Tibial artery (tissue), 4 donors: ENCODE measurements around the gene PRDM10.

Source experiments
- DNase-seq, 2 donors: peaks; one replicate each; pipeline ENCODE4 v3.0.0-alpha.2; 2019
- H3K27ac ChIP-seq, 2 donors: fragments of 200-600 bp; sonication (generic) in 1 of 2; 1 replicate in 1 of 2; 2 replicates in 1 of 2; pipeline ENCODE4 v1.5.1; 2018 to 2019; ENCODE audit warnings: mild to moderate bottlenecking in 1 of 2
- H3K27me3 ChIP-seq, 2 donors: fragments of 200-600 bp; sonication (generic) in 1 of 2; one replicate each; pipeline versions ENCODE4 v1.5.1 to v1.6.0; 2016 to 2019
- H3K36me3 ChIP-seq, 3 donors: fragments of 200-600 bp; sonication (generic) in 2 of 3; one replicate each; pipeline ENCODE4 v1.5.1; 2016 to 2019; ENCODE audit warnings: mild to moderate bottlenecking in 2 of 3
- H3K4me1 ChIP-seq, 4 donors: fragments of 200-600 bp; sonication (generic) in 2 of 4; 1 replicate in 3 of 4; 2 replicates in 1 of 4; pipeline ENCODE4 v1.5.1; 2016 to 2019
- H3K4me3 ChIP-seq, 2 donors: fragments of 200-600 bp; sonication (generic) in 1 of 2; 1 replicate in 1 of 2; 2 replicates in 1 of 2; pipeline ENCODE4 v1.5.1; 2018 to 2019; ENCODE audit warnings: mild to moderate bottlenecking in 2 of 2
- H3K9me3 ChIP-seq, 3 donors: fragments of 200-600 bp; sonication (generic) in 1 of 3; one replicate each; pipeline ENCODE4 v1.5.1; 2016 to 2019
- CTCF ChIP-seq, 2 experiments: fragments of 200-600 bp in 1 of 2; fragments of 450-650 bp in 1 of 2; IDR thresholded peaks; one replicate each; pipeline ENCODE4 v1.5.1; 2017 to 2019; ENCODE audit warnings: antibody characterized with exemption in 2 of 2, mild to moderate bottlenecking in 1 of 2, moderate library complexity in 1 of 2
- intact Hi-C: fragments of 100-400 bp; cut with DNase I; formaldehyde crosslinking; loops from one replicate; pipeline ENCODE4 v1.15.0; 2023; ENCODE audit warnings: low total_unique reads

PRDM10 gene

DNA sequence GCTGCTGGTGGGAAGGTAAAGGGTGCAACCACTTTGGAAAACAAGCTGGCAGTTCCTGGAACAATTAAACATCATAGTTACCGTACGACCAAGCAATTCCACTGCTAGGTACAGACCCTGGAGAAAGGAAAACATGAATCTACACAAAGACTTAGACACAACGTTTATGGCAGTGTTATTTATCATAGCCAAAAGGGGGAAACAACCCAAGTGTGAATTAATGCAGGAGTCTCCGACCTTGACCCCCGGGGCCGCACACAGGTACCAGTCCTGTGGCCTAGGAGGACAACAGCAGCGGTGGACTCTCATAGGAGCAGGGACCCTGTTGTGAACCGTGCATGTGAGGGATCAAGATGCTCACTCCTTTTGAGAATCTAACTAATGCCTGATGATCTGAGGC is 22.5 kb downstream of the PRDM10 start:
- Histone ChIP-seq H3K27ac (no peak overlapping the region), H3K9me3 (no peaks in the 10 kb centered on the region), H3K4me3 (no peak overlapping the region), H3K36me3 (no peaks in the 10 kb centered on the region), H3K4me1 (no peaks in the 10 kb centered on the region), H3K27me3 (no peaks in the 10 kb centered on the region)
- no peak for DNase-seq
- intact Hi-C loops: no loop called here
- no peak for TF ChIP-seq CTCF (IDR thresholded peaks at IDR 0.05)

- no peaks in the 10 kb centered on the region for H3K36me3 ChIP-seq
- intact Hi-C loops: no loop called here
- no peak for DNase-seq
- TF ChIP-seq CTCF (IDR thresholded peaks at IDR 0.05): no peak
- H3K4me3 ChIP-seq: no peak overlapping the region
- no peaks in the 10 kb centered on the region for H3K27me3 ChIP-seq
- no peaks in the 10 kb centered on the region for H3K9me3 ChIP-seq
- H3K27ac ChIP-seq: no peak overlapping the region
- no peaks in the 10 kb centered on the region for H3K4me1 ChIP-seq
Measured at GRCh38 chr11:129979046-129979605, 23.5 kb downstream of the PRDM10 start.

DNA sequence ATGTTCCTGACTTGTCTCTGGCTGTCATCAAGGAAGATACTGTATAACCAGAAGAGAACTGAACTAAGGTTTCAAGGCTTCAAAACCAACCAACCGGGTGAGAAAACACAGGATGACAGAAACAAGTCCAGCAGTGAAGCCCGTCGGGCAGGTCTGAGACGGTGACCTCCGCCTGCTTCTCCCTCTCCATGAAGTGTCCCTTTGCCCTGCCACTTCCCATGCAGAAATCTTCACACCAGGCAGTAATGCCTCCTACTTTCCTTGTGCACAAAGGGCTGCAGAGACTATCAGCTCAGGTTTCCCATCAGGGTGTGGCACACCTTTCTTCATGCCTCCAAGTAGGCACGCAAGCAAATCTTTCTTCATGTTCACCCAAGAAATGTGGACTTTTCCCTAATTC is 24.2 kb downstream of the PRDM10 start:
- DNase-seq: no peak
- intact Hi-C loops: no loop called here
- Histone ChIP-seq H3K4me3 (no peak overlapping the region), H3K27me3 (no peaks in the 10 kb centered on the region), H3K9me3 (no peaks in the 10 kb centered on the region), H3K36me3 (no peaks in the 10 kb centered on the region), H3K4me1 (no peaks in the 10 kb centered on the region), H3K27ac (no peak overlapping the region)
- TF ChIP-seq CTCF (IDR thresholded peaks at IDR 0.05): no peak

- no peak for TF ChIP-seq CTCF (IDR thresholded peaks at IDR 0.05)
- intact Hi-C loops: no loop called here
Measured at GRCh38 chr11:129976328-129976727, 26.3 kb downstream of the PRDM10 start.

GRCh38 chr11:129975543-129975942 is 27.1 kb downstream of the PRDM10 start:
- Histone ChIP-seq H3K27ac (no peak overlapping the region), H3K4me3 (no peak overlapping the region), H3K36me3 (peaks cover 0 to 3% (median 0%) of the 10 kb centered on the region in 3 donors), H3K4me1 (no peaks in the 10 kb centered on the region), H3K9me3 (no peaks in the 10 kb centered on the region), H3K27me3 (no peaks in the 10 kb centered on the region)
- DNase-seq: no peak
- intact Hi-C loops: no loop called here
- TF ChIP-seq CTCF (IDR thresholded peaks at IDR 0.05): no peak

More at GRCh38 chr11:129976328-129976727, 26.3 kb downstream of the PRDM10 start:
- Histone ChIP-seq H3K27me3 (no peaks in the 10 kb centered on the region), H3K4me1 (no peaks in the 10 kb centered on the region), H3K36me3 (no peaks in the 10 kb centered on the region), H3K4me3 (no peak overlapping the region), H3K9me3 (no peaks in the 10 kb centered on the region), H3K27ac (no peak overlapping the region)
- DNase-seq: no peak

- no peak for DNase-seq
- intact Hi-C loops: no loop called here
Measured at GRCh38 chr11:129974672-129975071, 28.0 kb downstream of the PRDM10 start.

More at GRCh38 chr11:129974672-129975071, 28.0 kb downstream of the PRDM10 start:
- peaks cover 0 to 7% (median 0%) of the 10 kb centered on the region in 3 donors for H3K36me3 ChIP-seq
- H3K27ac ChIP-seq: no peak overlapping the region
- TF ChIP-seq CTCF (IDR thresholded peaks at IDR 0.05): no peak
- no peak overlapping the region for H3K4me3 ChIP-seq
- H3K4me1 ChIP-seq: no peaks in the 10 kb centered on the region
- no peaks in the 10 kb centered on the region for H3K27me3 ChIP-seq
- H3K9me3 ChIP-seq: no peaks in the 10 kb centered on the region
